Thyroid gland (tissue), 4 donors: ENCODE results near the gene NEDD4L.
A peak's percentile ranks its signal among the peaks of the same experiment; 100 is the strongest.

Source experiments
- CTCF ChIP-seq, 6 experiments: fragments of 200-600 bp in 3 of 6; fragments of 450-650 bp in 3 of 6; sonication (generic) in 3 of 6; IDR thresholded peaks; one replicate each; pipeline ENCODE4 v1.5.1; 2016 to 2019; ENCODE audit warnings: antibody characterized with exemption in 6 of 6, mild to moderate bottlenecking in 2 of 6, inconsistent platforms in 1 of 6, moderate library complexity in 1 of 6
- POLR2A ChIP-seq, 2 donors: fragments of 450-650 bp; IDR thresholded peaks; one replicate each; pipeline ENCODE4 v1.6.1; 2017; ENCODE audit warnings: antibody characterized with exemption in 2 of 2, mild to moderate bottlenecking in 2 of 2, moderate library complexity in 1 of 2

GRCh38 chr18:58180738-58181353 is 136.8 kb downstream of the NEDD4L start:
- TF ChIP-seq CTCF (IDR thresholded peaks at IDR 0.05) (peak; percentile 72 to 87 (median 80)), POLR2A (IDR thresholded peaks at IDR 0.05) (no peak)
